C1 segment of cervical spinal cord (tissue), 14 donors: ENCODE results near the gene RNF14.
A peak's percentile ranks its signal among the peaks of the same experiment; 100 is the strongest.

Experiments
- DNase-seq, 14 donors: peaks; one replicate each; lab custom pipeline; 2025; lab: John Stamatoyannopoulos, UW

Gene RNF14

DNA sequence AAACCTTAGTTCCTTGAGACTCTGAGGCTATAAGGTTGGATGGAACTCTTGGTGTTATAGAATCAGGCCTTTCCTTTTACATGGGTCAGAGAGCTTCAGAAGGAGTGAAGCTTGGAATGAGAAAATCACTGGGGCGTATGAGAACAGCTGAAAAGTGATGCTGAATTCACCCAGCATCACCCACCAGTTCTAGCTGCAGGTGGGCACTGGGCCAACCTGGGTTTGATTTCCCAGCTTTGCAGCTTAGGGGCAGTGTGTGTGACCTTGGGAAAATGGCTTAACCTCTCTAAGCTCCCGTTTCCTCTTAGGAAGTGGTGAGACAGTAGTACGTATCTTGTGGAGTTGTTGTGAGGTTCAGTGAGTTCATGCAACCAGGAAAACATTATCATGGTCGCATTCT lies 21.6 kb upstream of the RNF14 start:
- no peak for DNase-seq

GRCh38 chr5:141948812-141949211 lies 20.1 kb upstream of the RNF14 start:
- no peak for DNase-seq

GRCh38 chr5:141949511-141949910 lies 19.4 kb upstream of the RNF14 start:
- DNase-seq = no peak

GRCh38 chr5:141950207-141951005 lies 18.5 kb upstream of the RNF14 start:
- DNase-seq = no peak

DNA sequence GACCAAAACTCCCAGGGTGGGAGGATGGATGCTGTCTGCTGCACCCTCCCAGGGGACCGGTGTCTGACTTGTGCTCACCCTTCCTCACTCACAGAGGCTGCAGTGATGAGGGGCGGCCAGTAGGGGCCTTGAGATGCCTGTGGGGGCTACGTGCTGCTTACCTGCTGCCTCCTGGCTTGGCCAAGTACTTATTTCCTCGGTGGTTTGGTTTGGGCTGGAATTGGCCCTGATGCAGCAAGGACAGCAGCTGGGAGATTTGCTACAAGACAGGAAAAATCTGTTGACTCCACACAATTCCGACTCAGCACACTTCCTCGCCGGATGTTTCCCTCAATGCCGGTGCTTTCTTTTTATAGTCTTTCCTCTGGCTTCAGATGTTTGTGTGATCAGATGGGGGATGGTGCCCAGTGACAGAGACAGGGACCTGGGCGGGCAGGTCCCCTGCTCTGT lies 17.5 kb upstream of the RNF14 start:
- no peak for DNase-seq

DNA sequence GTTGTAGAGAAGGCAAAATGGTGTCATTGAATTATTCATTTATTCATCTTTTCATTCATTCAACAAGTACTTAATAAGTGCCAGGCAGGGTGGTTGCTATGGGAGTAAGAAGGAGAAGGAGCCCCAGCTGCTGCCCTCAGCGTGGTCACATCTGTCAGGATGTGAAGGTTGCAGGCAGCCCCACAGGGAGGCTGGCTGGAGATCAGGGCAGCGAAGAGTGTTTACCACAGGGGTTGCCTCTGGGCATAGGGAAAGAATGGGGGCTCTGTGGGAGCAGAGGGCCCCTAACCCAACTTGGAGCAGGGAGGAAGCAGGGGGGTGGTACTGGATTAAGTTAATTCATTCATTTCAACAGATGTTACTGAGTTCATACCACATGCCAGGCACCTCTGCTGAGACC lies 16.9 kb upstream of the RNF14 start:
- DNase-seq = no peak

GRCh38 chr5:141954194-141954593 lies 14.7 kb upstream of the RNF14 start:
- no peak for DNase-seq

- DNase-seq = no peak
These were observed 11.4 kb upstream of the RNF14 start for GRCh38 chr5:141957367-141957996.

- no peak for DNase-seq
These were observed 10.8 kb upstream of the RNF14 start, which contains the start of gene PCDH12 for GRCh38 chr5:141958113-141958512. Gene PCDH12, minus strand, starts transcription at chr5:141958202. Its CDS starts 351 bp downstream, at chr5:141957851.

- no peak for DNase-seq
These were observed 10.2 kb upstream of the RNF14 start for GRCh38 chr5:141958546-141959172.

DNA sequence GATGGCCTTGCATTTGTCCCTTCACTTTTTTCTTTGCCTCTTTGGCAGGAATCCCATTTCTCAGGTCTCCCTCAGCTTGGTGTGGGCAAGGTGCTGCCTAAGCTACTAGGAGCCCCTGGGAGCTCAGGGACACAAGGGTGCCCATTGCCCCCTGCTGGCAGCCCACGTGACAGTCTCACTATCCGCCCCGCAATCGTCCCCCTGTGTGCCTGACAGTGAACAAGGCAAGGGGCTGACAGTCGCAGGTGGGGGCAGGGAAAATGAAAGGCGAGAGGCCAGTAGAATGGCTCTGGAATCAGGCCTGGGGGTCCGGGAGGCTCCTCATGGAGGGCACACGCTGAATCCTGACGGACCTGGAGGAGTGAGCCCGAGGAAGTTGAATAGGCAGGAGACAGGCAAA lies 8.9 kb upstream of the RNF14 start:
- no peak for DNase-seq

GRCh38 chr5:141960449-141961323 lies 8.2 kb upstream of the RNF14 start:
- DNase-seq = peak in 13 of 14 donors; percentile 14 to 89 (median 82)

- no peak for DNase-seq
These were observed 7.4 kb upstream of the RNF14 start for GRCh38 chr5:141961466-141961865.

DNA sequence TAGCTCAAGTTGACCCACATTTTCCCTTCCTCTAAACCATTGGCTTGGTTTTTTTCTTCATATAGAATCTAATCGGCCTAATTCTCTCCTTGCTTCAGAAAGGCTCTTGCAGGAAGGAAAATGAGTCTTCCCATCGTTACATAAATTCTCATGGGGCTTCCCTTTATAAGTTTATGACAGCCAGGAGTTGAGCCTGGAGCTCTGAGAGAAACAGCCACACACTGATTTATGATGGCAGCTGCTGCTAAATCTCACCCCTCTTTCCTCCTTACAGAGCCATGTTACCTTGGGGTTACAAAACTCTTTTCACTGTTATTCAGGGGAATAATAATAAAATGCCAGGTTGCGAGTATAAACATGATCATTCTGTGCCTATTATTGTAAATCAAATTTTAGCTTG lies 5.2 kb upstream of the RNF14 start:
- no peak for DNase-seq

DNA sequence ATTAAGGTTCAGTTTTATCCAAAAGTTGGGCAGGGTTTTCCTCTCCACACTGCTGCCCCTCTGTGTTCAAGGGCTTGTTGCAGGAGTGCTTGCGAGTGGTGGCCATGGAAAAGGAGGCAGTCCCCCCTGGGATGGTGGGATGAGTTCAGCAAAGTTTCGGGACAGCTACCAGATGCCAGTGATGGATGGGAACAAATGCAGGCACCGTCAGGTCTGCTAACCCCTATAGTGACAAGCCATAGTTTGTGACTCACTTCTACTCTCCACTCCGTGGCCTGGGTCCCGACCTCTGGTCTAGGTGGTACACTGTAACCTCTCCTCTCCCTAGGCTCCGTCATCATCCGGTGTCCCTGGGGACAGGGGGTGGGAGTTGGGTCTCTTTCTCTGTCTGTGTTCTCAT lies 3.8 kb upstream of the RNF14 start:
- DNase-seq = no peak

DNA sequence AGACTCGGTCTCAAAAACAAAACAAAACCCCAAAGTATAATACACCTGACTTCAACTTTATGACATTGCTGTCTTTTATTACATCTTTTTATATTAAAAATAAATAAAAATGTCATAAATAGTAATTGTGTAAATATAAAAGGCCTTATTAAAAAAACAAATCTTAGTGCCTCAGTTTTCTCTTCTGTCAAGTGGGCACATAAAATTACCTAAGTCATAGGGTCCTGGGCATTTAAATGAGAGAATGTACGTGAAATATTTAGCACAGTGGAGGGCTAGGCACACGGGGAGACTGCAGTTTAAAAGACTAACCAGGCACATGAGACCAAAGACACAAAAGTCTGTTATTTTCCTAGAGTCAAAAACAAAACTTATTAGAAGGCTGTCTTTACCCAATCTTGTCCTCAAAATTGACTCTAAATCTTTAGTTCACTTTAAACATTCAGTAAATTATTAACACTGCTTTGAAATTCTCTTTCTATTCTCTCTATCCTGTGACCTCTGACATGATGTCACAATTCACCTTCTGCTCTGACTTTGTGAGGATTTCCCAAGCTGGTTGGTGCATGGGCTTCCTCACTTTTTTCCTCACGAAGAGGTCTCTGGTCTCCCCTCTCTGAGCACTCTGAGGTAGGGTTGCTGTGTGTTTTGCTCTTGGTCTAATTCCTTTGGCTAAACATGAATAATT lies 2.5 kb upstream of the RNF14 start:
- no peak for DNase-seq

DNA sequence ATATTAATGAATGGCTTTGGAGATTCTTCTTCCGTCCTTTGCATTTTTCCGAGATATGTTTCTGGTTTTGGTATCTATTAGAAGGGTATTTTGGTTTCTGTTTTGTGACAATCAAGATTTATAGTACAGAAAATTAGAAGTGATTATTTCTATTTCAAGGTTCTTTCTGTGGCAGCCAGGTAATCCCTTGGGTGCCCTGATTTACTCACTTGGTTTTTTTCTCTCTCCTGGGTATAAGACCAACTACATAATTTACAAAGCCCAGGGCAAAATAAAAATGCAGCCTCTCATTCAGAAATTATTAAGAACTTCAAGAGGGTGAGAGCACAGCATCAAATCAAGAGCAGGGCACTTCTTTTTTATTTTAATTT lies 2.0 kb upstream of the RNF14 start:
- DNase-seq = no peak

DNA sequence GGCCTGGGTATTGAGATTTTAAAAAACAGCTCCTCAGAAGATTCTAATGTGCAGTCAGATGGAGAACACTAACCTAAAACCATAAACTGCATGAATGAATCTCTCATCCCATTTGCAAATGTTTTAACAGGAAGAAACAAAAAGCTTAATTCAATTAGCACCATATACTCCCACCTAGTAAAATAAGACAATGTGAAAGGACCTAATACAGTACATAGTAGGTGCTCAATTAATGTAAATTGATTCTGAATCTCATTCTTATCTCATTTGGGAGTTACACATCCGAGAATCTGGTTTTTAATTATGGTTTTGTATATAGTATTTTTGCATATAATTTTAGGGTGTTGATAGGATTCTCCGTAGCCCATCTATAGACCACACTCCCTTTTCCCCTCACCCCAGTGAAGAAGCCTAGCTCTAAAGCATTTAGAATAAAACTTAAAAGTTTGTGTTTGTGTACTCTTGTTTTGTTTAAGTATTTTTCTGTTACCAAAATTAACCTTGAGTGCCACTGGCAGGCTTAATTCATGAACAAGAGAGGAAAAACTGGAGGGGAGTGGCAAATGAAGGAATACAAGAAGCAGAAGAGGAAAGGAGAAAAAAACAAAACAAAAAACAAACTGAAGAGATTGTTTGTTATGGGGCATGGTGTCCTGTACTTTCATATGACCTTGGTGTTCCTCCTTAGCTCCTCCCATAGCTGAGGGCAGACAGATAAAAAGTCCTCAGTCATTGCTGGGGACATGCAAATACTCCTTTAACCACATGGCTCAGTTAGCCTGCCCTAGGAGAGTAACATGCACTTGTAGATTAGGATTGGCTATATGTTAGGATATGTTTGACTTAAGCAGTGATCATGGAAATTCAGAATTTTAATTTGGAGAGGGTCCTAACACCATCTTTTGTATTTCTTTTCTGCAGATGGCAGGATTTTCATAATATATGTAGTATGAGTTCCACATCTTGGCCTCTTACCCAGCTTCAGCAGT lies 1.2 kb downstream of the RNF14 start:
- no peak for DNase-seq

DNA sequence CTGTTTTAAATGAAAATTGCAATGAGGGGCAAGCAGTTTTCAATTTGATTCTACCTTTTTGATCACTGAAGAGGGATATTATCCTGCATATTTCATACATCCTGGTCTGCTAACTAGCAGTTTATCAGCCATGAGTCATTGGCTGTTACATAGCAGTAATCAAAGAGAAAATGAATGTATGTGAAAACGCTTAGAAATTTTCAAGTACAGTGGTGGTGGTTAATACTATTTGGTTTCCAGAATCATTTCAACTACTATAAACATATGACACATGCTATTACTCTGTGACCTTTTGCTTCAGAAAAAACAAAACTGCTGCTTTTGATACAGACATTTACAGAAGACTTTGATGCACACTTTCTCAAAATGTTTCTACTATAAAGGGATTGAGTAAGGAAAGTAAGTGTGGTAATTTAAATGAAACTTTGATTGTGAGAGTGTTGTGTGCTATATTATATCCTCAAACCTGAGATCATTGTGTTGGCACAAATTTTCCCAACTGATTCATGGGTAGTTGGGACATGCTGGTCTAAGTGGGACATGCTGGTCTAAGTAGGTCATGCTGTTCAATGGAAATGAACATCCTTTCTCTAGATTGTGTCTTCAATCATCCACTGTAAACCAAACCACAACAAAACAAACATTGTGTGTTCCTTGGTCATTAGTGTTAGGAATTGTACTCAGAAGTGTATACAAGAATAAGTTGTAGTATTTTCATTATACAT lies 5.1 kb downstream of the RNF14 start:
- no peak for DNase-seq
